ELF-1 (cell line): ENCODE results near the gene MRPL47.
"Not testable (repeated sequence)": the region's sequence is repeated elsewhere in the genome, so short reads cannot be mapped to it uniquely, and the experiment has no call there.

ENCODE experiments used
- DNase-seq: peaks from one replicate; pipeline ENCODE4 v3.0.0-alpha.2; 2016; ENCODE audit warnings: low read depth, low spot score

Gene MRPL47

GRCh38 chr3:179604321-179605078, at the start of gene MRPL47, which contains the start of gene NDUFB5:
Gene MRPL47, minus strand, starts transcription at chr3:179604638. Its CDS starts 14 bp downstream, at chr3:179604624.
Gene NDUFB5, plus strand, starts transcription at chr3:179604794. Its CDS starts 22 bp downstream, at chr3:179604816.
- DNase-seq: peak; percentile 97

- peak; percentile 93 for DNase-seq
These were observed 48.8 kb upstream of the MRPL47 start for GRCh38 chr3:179653096-179653797.

GRCh38 chr3:179652447-179653095, 48.1 kb upstream of the MRPL47 start, which contains the start of gene USP13:
Gene USP13, plus strand, starts transcription at chr3:179653040. Its CDS starts 186 bp downstream, at chr3:179653226.
- peak; percentile 74 for DNase-seq

GRCh38 chr3:179651687-179652446, 47.4 kb upstream of the MRPL47 start:
- peak; percentile 20 for DNase-seq

GRCh38 chr3:179646177-179646576, 41.7 kb upstream of the MRPL47 start:
- DNase-seq: no peak

GRCh38 chr3:179643837-179644236, 39.4 kb upstream of the MRPL47 start:
- not testable (repeated sequence) for DNase-seq

GRCh38 chr3:179642871-179643270, 38.4 kb upstream of the MRPL47 start:
- no peak for DNase-seq

- no peak for DNase-seq
These were observed 36.0 kb upstream of the MRPL47 start for GRCh38 chr3:179640469-179640868.

GRCh38 chr3:179630753-179631451, 26.5 kb upstream of the MRPL47 start:
- no peak for DNase-seq

- no peak for DNase-seq
These were observed 20.0 kb upstream of the MRPL47 start for GRCh38 chr3:179624451-179624850.

- DNase-seq: no peak
These were observed 17.6 kb upstream of the MRPL47 start for GRCh38 chr3:179622023-179622422.

- no peak for DNase-seq
These were observed 11.2 kb upstream of the MRPL47 start for GRCh38 chr3:179615458-179616173.

- no peak for DNase-seq
These were observed 9.4 kb upstream of the MRPL47 start for GRCh38 chr3:179613807-179614206.

- DNase-seq: no peak
These were observed 5.6 kb upstream of the MRPL47 start for GRCh38 chr3:179610066-179610465.

GRCh38 chr3:179608931-179609720, 4.7 kb upstream of the MRPL47 start:
- DNase-seq: no peak

- no peak for DNase-seq
These were observed 2.2 kb upstream of the MRPL47 start for GRCh38 chr3:179606534-179607085.

GRCh38 chr3:179603831-179604230, 607 bp downstream of the MRPL47 start:
- DNase-seq: no peak

GRCh38 chr3:179603321-179603720, 1.1 kb downstream of the MRPL47 start:
- no peak for DNase-seq

- DNase-seq: no peak
These were observed 4.9 kb downstream of the MRPL47 start for GRCh38 chr3:179599531-179599930.
